MM.1S (cell line): ENCODE measurements around the gene MICU2.

ENCODE experiments used
- DNase-seq: peaks from one replicate; pipeline ENCODE4 v3.0.0-alpha.2; 2015
- H2AFZ ChIP-seq: fragments of 300-600 bp; sonication (generic); 2 replicates; pipeline ENCODE4 v1.6.0; 2016; ENCODE audit warnings: antibody characterized with exemption, low read length
- H3F3A ChIP-seq: fragments of 300-600 bp; sonication (generic); 2 replicates; pipeline ENCODE4 v1.6.1; 2016; ENCODE audit warnings: mild to moderate bottlenecking, antibody characterized with exemption, low read length, moderate library complexity, mixed read lengths; ENCODE audit not compliant: insufficient read depth
- H3K27ac ChIP-seq: fragments of 300-600 bp; sonication (generic); 2 replicates; pipeline ENCODE4 v1.5.1; 2016; ENCODE audit warnings: mild to moderate bottlenecking, low read length
- H3K27me3 ChIP-seq: fragments of 300-600 bp; sonication (generic); replicated peaks from 2 replicates; pipeline ENCODE4 v1.6.0; 2016; ENCODE audit warnings: low read length; ENCODE audit not compliant: insufficient read depth
- H3K36me3 ChIP-seq: fragments of 300-600 bp; sonication (generic); replicated peaks from 2 replicates; pipeline ENCODE4 v1.6.1; 2016; ENCODE audit warnings: mild to moderate bottlenecking, low read length, mixed read lengths; ENCODE audit not compliant: insufficient read depth
- H3K4me1 ChIP-seq: fragments of 300-600 bp; sonication (generic); 2 replicates; pipeline ENCODE4 v1.6.1; 2016; ENCODE audit warnings: low read length, mixed read lengths
- H3K4me2 ChIP-seq: fragments of 300-600 bp; sonication (generic); 2 replicates; pipeline ENCODE4 v1.6.0; 2016; ENCODE audit warnings: low read depth, low read length
- H3K4me3 ChIP-seq: fragments of 300-600 bp; sonication (generic); 2 replicates; pipeline ENCODE4 v1.5.1; 2016; ENCODE audit warnings: low read length, mixed read lengths
- H3K79me2 ChIP-seq: fragments of 300-600 bp; sonication (generic); 2 replicates; pipeline ENCODE4 v1.6.1; 2016; ENCODE audit warnings: mixed run types, low read length, mixed read lengths
- H3K9ac ChIP-seq: fragments of 300-600 bp; sonication (generic); 2 replicates; pipeline ENCODE4 v1.6.1; 2016; ENCODE audit warnings: low read length, mixed read lengths
- H3K9me2 ChIP-seq: fragments of 300-600 bp; sonication (generic); replicated peaks from 2 replicates; pipeline ENCODE4 v1.6.1; 2016; ENCODE audit warnings: mild to moderate bottlenecking, low read length, mixed read lengths; ENCODE audit not compliant: insufficient read depth
- H3K9me3 ChIP-seq: fragments of 300-600 bp; sonication (generic); replicated peaks from 2 replicates; pipeline ENCODE4 v1.6.1; 2016; ENCODE audit warnings: mild to moderate bottlenecking, low read length, mixed read lengths; ENCODE audit not compliant: insufficient read depth
- H4K20me1 ChIP-seq: fragments of 300-600 bp; sonication (generic); 2 replicates; pipeline ENCODE4 v1.6.1; 2016; ENCODE audit warnings: mild to moderate bottlenecking, low read length, moderate library complexity, mixed read lengths; ENCODE audit not compliant: insufficient read depth
- CTCF ChIP-seq: fragments of 300-600 bp; sonication (generic); IDR thresholded peaks from 2 replicates; pipeline ENCODE4 v1.5.1; 2016; ENCODE audit warnings: antibody characterized with exemption, low read length, mixed read lengths
- EZH2 ChIP-seq: fragments of 300-600 bp; sonication (generic); optimal IDR thresholded peaks from 2 replicates; pipeline ENCODE3; 2017; ENCODE audit warnings: low read depth, mild to moderate bottlenecking, antibody characterized with exemption, low read length, mixed read lengths
- EZH2phosphoT487 ChIP-seq: fragments of 300-600 bp; sonication (generic); IDR thresholded peaks from 2 replicates; pipeline ENCODE4 v1.6.1; 2018; ENCODE audit warnings: antibody characterized with exemption, low read length

Gene MICU2

GRCh38 chr13:21529146-21529893 lies 74.7 kb downstream of the MICU2 start:
- no peaks in the 10 kb centered on the region for H3K36me3 ChIP-seq
- H3K4me3 ChIP-seq = no peak overlapping the region
- no peaks in the 10 kb centered on the region for H4K20me1 ChIP-seq
- no peaks in the 10 kb centered on the region for H3F3A ChIP-seq
- no peaks in the 10 kb centered on the region for H3K79me2 ChIP-seq
- TF ChIP-seq EZH2phosphoT487 = no peak
- TF ChIP-seq CTCF = no peak
- TF ChIP-seq EZH2 = no peak
- H3K9me2 ChIP-seq = no peaks in the 10 kb centered on the region
- H3K27me3 ChIP-seq = no peaks in the 10 kb centered on the region
- no peak overlapping the region for H3K4me2 ChIP-seq
- H3K9me3 ChIP-seq = no peaks in the 10 kb centered on the region
- no peak overlapping the region for H2AFZ ChIP-seq
- no peaks in the 10 kb centered on the region for H3K4me1 ChIP-seq
- DNase-seq = no peak
- H3K27ac ChIP-seq = no peak overlapping the region
- no peak overlapping the region for H3K9ac ChIP-seq

GRCh38 chr13:21528616-21529015 lies 75.4 kb downstream of the MICU2 start:
- no peaks in the 10 kb centered on the region for H3K9me3 ChIP-seq
- TF ChIP-seq EZH2phosphoT487 = no peak
- TF ChIP-seq CTCF = no peak
- no peak for TF ChIP-seq EZH2
- no peaks in the 10 kb centered on the region for H4K20me1 ChIP-seq
- H2AFZ ChIP-seq = no peak overlapping the region
- H3K27me3 ChIP-seq = no peaks in the 10 kb centered on the region
- no peak overlapping the region for H3K4me3 ChIP-seq
- no peak overlapping the region for H3K9ac ChIP-seq
- no peaks in the 10 kb centered on the region for H3K79me2 ChIP-seq
- H3F3A ChIP-seq = no peaks in the 10 kb centered on the region
- H3K36me3 ChIP-seq = no peaks in the 10 kb centered on the region
- H3K4me1 ChIP-seq = no peaks in the 10 kb centered on the region
- no peak overlapping the region for H3K4me2 ChIP-seq
- no peak overlapping the region for H3K27ac ChIP-seq
- no peaks in the 10 kb centered on the region for H3K9me2 ChIP-seq
- DNase-seq = no peak

GRCh38 chr13:21526707-21527540 lies 77.0 kb downstream of the MICU2 start:
- no peak for DNase-seq
- Histone ChIP-seq H3K9ac (no peak overlapping the region), H3K27me3 (no peaks in the 10 kb centered on the region), H3K9me2 (no peaks in the 10 kb centered on the region), H3K4me3 (no peak overlapping the region), H3K79me2 (no peaks in the 10 kb centered on the region), H3K27ac (no peak overlapping the region), H3K9me3 (no peaks in the 10 kb centered on the region), H3K4me2 (no peak overlapping the region), H2AFZ (no peak overlapping the region), H3K36me3 (no peaks in the 10 kb centered on the region), H4K20me1 (no peaks in the 10 kb centered on the region), H3K4me1 (no peaks in the 10 kb centered on the region), H3F3A (no peaks in the 10 kb centered on the region)
- no peak for TF ChIP-seq EZH2phosphoT487
- TF ChIP-seq EZH2 = no peak
- TF ChIP-seq CTCF = no peak
